SU-DHL-6 (cell line): ENCODE data around the gene DIPK2A.
A peak's percentile ranks its signal among the peaks of the same experiment; 100 is the strongest.

Experiments
- H2AFZ ChIP-seq: fragments of 200-600 bp; sonication (generic); 2 replicates; pipeline ENCODE4 v1.6.1; 2014; ENCODE audit warnings: low read depth, mild to moderate bottlenecking, moderate library complexity, mixed read lengths, antibody characterized with exemption, low read length; ENCODE audit not compliant: severe bottlenecking
- H3F3A ChIP-seq: fragments of 200-600 bp; shearing (Covaris generic); 2 replicates; pipeline ENCODE4 v1.6.0; 2016; ENCODE audit warnings: antibody characterized with exemption, mild to moderate bottlenecking; ENCODE audit not compliant: insufficient read depth
- H3K27ac ChIP-seq: fragments of 200-600 bp; sonication (generic); 2 replicates; pipeline ENCODE4 v1.5.1; 2016; ENCODE audit warnings: low read depth, mild to moderate bottlenecking, low read length, moderate library complexity, mixed read lengths
- H3K27me3 ChIP-seq: fragments of 200-600 bp; sonication (generic), shearing (Covaris generic); 2 replicates; pipeline ENCODE4 v1.6.0; 2014; ENCODE audit warnings: mild to moderate bottlenecking, low read length
- H3K36me3 ChIP-seq: fragments of 200-600 bp; sonication (generic); 2 replicates; pipeline ENCODE4 v1.6.1; 2014; ENCODE audit warnings: mild to moderate bottlenecking, low read length, mixed read lengths
- H3K4me2 ChIP-seq: fragments of 300-600, 200-600 bp; shearing (Covaris generic), sonication (generic); 2 replicates; pipeline ENCODE4 v1.6.0; 2014; ENCODE audit warnings: low read length, low read depth, mild to moderate bottlenecking; ENCODE audit not compliant: poor library complexity, severe bottlenecking
- H3K4me3 ChIP-seq: fragments of 200-600 bp; sonication (generic); 2 replicates; pipeline ENCODE4 v1.5.1; 2014; ENCODE audit warnings: antibody characterized with exemption, low read length, mild to moderate bottlenecking, mixed read lengths; ENCODE audit not compliant: insufficient read depth, poor library complexity, severe bottlenecking
- H3K79me2 ChIP-seq: fragments of 200-600 bp; sonication (generic); 2 replicates; pipeline ENCODE4 v1.6.1; 2014; ENCODE audit warnings: mild to moderate bottlenecking, low read length, moderate library complexity; ENCODE audit not compliant: insufficient read depth
- H3K9ac ChIP-seq: fragments of 200-600 bp; sonication (generic); 2 replicates; pipeline ENCODE4 v1.7.0; 2014; ENCODE audit warnings: mild to moderate bottlenecking, low read length
- H3K9me2 ChIP-seq: fragments of 200-600 bp; sonication (generic); replicated peaks from 2 replicates; pipeline ENCODE4 v1.6.1; 2014; ENCODE audit warnings: low read length; ENCODE audit not compliant: insufficient read depth
- H3K9me3 ChIP-seq: fragments of 200-600 bp; sonication (generic); 2 replicates; pipeline ENCODE4 v1.6.1; 2014; ENCODE audit warnings: low read length, mixed read lengths; ENCODE audit not compliant: insufficient read depth
- H4K20me1 ChIP-seq: fragments of 200-600 bp; sonication (generic); 2 replicates; pipeline ENCODE4 v1.6.1; 2014; ENCODE audit warnings: low read depth, mild to moderate bottlenecking, antibody characterized with exemption, low read length, moderate library complexity, mixed read lengths
- CTCF ChIP-seq: fragments of 200-600 bp; sonication (generic); IDR thresholded peaks from one replicate; pipeline ENCODE4 v1.5.1; 2017; ENCODE audit warnings: antibody characterized with exemption, mild to moderate bottlenecking, low read length, moderate library complexity; ENCODE audit not compliant: insufficient read depth, poor library complexity, severe bottlenecking
- EZH2phosphoT487 ChIP-seq: fragments of 200-600 bp; sonication (generic), shearing (Covaris generic); conservative IDR thresholded peaks from 2 replicates; pipeline ENCODE4 v1.6.1; 2018; ENCODE audit warnings: mild to moderate bottlenecking, antibody characterized with exemption, low read length, moderate library complexity, mixed read lengths

DIPK2A gene

DNA sequence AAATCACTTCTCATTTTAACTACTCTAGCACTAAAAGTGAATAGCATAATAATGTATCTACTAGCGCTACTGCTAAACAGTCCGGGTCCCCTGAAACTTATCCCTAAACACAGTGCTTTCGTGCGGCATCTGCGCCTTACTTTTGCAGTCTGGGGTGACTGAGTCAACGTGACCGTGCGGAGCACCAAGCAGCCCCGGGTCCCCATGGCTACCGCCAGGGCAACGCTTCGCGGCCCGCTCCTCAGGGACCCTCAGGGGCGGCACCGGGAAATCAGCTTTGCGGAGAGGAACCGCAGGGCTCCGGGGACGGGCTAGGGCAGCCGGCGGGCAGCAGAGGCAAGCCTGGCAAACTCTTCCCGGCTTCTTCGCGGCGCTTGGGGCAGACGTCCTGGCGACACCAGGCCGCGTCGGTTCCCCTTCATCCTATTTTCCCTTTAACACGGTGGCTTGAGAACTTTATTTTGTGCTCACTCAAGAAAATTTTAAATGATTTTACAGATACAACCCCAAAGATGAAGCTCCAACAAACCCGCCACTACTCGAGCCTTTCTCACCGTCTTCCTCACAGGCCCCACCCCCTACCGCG lies 757 bp upstream of the DIPK2A start:
- Histone ChIP-seq H2AFZ (peak overlapping the region; percentile 87), H3K4me3 (peak overlapping the region; percentile 98), H3K9ac (peak overlapping the region; percentile 95), H3K9me3 (no peaks in the 10 kb centered on the region), H3K79me2 (peaks cover 32% of the 10 kb centered on the region), H3K27ac (peak overlapping the region; percentile 98), H3K27me3 (no peaks in the 10 kb centered on the region), H3K36me3 (no peaks in the 10 kb centered on the region), H3K9me2 (no peaks in the 10 kb centered on the region), H3K4me2 (peak overlapping the region; percentile 98), H4K20me1 (peaks cover 26% of the 10 kb centered on the region), H3F3A (no peaks in the 10 kb centered on the region; the same call in 1 of the 2 replicates)
- no peak for TF ChIP-seq CTCF
- no peak for TF ChIP-seq EZH2phosphoT487

- H2AFZ ChIP-seq = peak overlapping the region; percentile 87
- H3K36me3 ChIP-seq = no peaks in the 10 kb centered on the region
Measured at GRCh38 chr3:143972155-143972504, 507 bp downstream of the DIPK2A start.

GRCh38 chr3:143972505-143973258 lies 1.1 kb downstream of the DIPK2A start:
- Histone ChIP-seq H4K20me1 (peaks cover 43% of the 10 kb centered on the region), H3K9ac (peak overlapping the region; percentile 95), H3K4me3 (peak overlapping the region; percentile 98), H3K9me3 (no peaks in the 10 kb centered on the region), H3K27ac (peak overlapping the region; percentile 98), H3K79me2 (peaks cover 50% of the 10 kb centered on the region), H3F3A (peaks cover under 1% of the 10 kb centered on the region; the same call in 1 of the 2 replicates), H3K36me3 (no peaks in the 10 kb centered on the region), H3K9me2 (no peaks in the 10 kb centered on the region), H2AFZ (peak overlapping the region; percentile 87), H3K4me2 (peak overlapping the region; percentile 98), H3K27me3 (no peaks in the 10 kb centered on the region)
- no peak for TF ChIP-seq EZH2phosphoT487
- TF ChIP-seq CTCF = peak; percentile 38

More at GRCh38 chr3:143972155-143972504, 507 bp downstream of the DIPK2A start:
- H3K27ac ChIP-seq = peak overlapping the region; percentile 98
- H3K27me3 ChIP-seq = no peaks in the 10 kb centered on the region
- H4K20me1 ChIP-seq = peaks cover 38% of the 10 kb centered on the region
- H3K4me2 ChIP-seq = peak overlapping the region; percentile 98
- peak overlapping the region; percentile 95 for H3K9ac ChIP-seq
- H3K4me3 ChIP-seq = peak overlapping the region; percentile 98
- H3K9me3 ChIP-seq = no peaks in the 10 kb centered on the region
- TF ChIP-seq EZH2phosphoT487 = no peak
- TF ChIP-seq CTCF = no peak
- peaks cover 45% of the 10 kb centered on the region for H3K79me2 ChIP-seq
- H3F3A ChIP-seq = no peaks in the 10 kb centered on the region; the same call in 1 of the 2 replicates
- no peaks in the 10 kb centered on the region for H3K9me2 ChIP-seq
